Activated T-cell treated with anti-CD3 and anti-CD28 coated beads, Interleukin-2, amount 50 U/mL, for 24 hours (primary cell): ENCODE data around the gene RNF151.
"Not testable (repeated sequence)": the region's sequence is repeated elsewhere in the genome, so short reads cannot be mapped to it uniquely, and the experiment has no call there.

Experiments used
- DNase-seq: peaks from one replicate; pipeline ENCODE4 v3.0.0-alpha.2; 2020
- H3K27ac Mint-ChIP-seq: 2 replicates; pipeline ENCODE4 v1.8.0; 2020; ENCODE audit warnings: mild to moderate bottlenecking, mixed read lengths
- H3K27me3 Mint-ChIP-seq: 2 replicates; pipeline ENCODE4 v1.8.0; 2020; ENCODE audit warnings: mixed read lengths
- H3K36me3 Mint-ChIP-seq: 2 replicates; pipeline ENCODE4 v1.8.0; 2020; ENCODE audit warnings: low read depth, mixed read lengths
- H3K4me1 Mint-ChIP-seq: 2 replicates; pipeline ENCODE4 v1.8.0; 2020; ENCODE audit warnings: low read depth, mixed read lengths
- H3K4me3 Mint-ChIP-seq: 2 replicates; pipeline ENCODE4 v1.8.0; 2020; ENCODE audit warnings: mild to moderate bottlenecking, moderate library complexity, mixed read lengths
- H3K9me3 Mint-ChIP-seq: 2 replicates; pipeline ENCODE4 v1.8.0; 2020; ENCODE audit warnings: mixed read lengths

Gene RNF151

DNA sequence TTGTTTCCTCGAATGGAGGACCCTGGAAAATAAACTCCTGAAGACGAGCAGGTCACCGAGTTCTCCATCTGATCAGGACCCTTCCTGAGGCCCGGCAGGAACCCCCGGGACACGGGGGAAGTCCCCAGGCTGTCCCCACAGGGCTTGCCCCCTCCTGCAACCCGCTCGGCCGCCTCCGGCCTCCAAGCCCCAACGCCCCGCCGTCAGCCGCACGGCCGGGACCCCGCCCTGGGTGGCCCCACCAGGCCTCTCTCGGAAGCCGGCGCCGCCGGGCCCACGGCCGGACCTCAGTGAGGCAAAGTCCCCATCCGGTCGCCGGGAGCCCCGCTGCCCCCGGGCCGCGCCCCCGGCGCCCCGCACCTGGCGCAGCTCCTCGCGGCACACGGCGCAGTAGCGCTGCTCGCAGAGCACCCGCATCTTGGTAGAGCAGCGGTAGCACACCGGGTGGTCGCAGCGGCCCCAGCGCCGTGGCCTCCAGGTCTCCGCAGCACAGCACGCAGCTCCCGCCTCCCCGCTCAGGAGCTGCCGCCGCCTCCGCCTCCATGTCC lies 42.6 kb downstream of the RNF151 start:
- no peaks in the 10 kb centered on the region for H3K9me3 Mint-ChIP-seq
- H3K36me3 Mint-ChIP-seq = peaks cover 54% of the 10 kb centered on the region
- H3K27me3 Mint-ChIP-seq = no peaks in the 10 kb centered on the region
- DNase-seq = peak; percentile 60
- H3K4me3 Mint-ChIP-seq = peak overlapping the region; percentile 90
- H3K27ac Mint-ChIP-seq = peak overlapping the region; percentile 93
- H3K4me1 Mint-ChIP-seq = peaks cover 50% of the 10 kb centered on the region

DNA sequence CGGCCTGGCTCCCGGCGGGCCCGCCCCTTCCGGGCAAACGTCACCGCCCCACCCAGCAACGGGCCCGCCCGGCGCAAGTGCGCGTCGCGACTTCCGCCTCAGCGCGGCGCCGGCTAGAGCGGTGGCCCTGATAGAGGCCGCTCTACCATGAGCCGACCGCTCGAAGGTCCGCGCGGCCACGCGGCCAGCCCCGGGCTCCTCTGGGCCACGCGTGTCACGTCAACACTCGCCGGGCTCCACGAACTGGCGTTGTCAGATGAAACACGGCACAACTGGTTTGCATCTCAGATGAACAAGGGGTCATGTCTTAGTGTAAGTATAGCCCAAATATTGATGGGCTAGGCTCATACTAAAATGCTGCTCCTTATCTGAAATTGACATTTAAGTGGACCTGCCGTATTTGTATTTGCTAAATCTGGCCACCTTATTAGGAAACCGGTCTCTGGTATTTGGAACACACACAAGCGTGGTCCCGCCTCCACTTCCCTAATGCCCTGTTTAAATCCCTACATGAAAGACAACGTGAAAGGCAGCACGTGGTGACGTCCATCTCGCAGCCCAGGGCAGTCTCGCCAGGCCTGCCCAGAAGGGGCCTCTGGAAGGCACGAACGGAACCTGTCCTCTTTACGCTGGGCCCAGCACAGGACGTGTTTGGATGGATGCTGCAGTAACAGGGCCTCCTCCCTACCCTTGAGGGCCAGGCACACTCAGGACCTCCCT lies 43.3 kb downstream of the RNF151 start, which contains the start of gene ZNF598:
TSS of gene ZNF598 (minus strand) at position 31 of the 720 bp plus-strand sequence.
- Mint-ChIP-seq H3K36me3 (peaks cover 48% of the 10 kb centered on the region), H3K27me3 (no peaks in the 10 kb centered on the region), H3K27ac (peak within 1 kb of the TSS; percentile 94), H3K9me3 (no peaks in the 10 kb centered on the region), H3K4me1 (peaks cover 44% of the 10 kb centered on the region), H3K4me3 (peak within 1 kb of the TSS; percentile 91)
- peak; percentile 87 for DNase-seq

GRCh38 chr16:2011726-2012125 lies 45.1 kb downstream of the RNF151 start:
- Mint-ChIP-seq H3K4me1 (peaks cover 28% of the 10 kb centered on the region), H3K36me3 (peaks cover 31% of the 10 kb centered on the region), H3K4me3 (peak overlapping the region; percentile 35)
- H3K27ac Mint-ChIP-seq, H3K9me3 Mint-ChIP-seq, DNase-seq, H3K27me3 Mint-ChIP-seq: not testable (repeated sequence)

- Mint-ChIP-seq H3K36me3 (peaks cover 13% of the 10 kb centered on the region), H3K9me3 (no peaks in the 10 kb centered on the region), H3K27ac (no peak overlapping the region), H3K4me1 (peaks cover 10% of the 10 kb centered on the region), H3K27me3 (peaks cover 2% of the 10 kb centered on the region), H3K4me3 (no peak overlapping the region)
- DNase-seq = no peak
Measured at GRCh38 chr16:2013527-2013926, 46.9 kb downstream of the RNF151 start.

- Mint-ChIP-seq H3K4me3 (no peak overlapping the region), H3K27me3 (peaks cover 16% of the 10 kb centered on the region), H3K9me3 (no peaks in the 10 kb centered on the region), H3K27ac (no peak overlapping the region), H3K4me1 (peaks cover 4% of the 10 kb centered on the region), H3K36me3 (peaks cover 2% of the 10 kb centered on the region)
- DNase-seq = no peak
Measured at GRCh38 chr16:2015117-2015946, 48.7 kb downstream of the RNF151 start.

GRCh38 chr16:2015947-2016208 lies 49.2 kb downstream of the RNF151 start:
- Mint-ChIP-seq H3K27ac (no peak overlapping the region), H3K4me1 (peaks cover 6% of the 10 kb centered on the region), H3K9me3 (no peaks in the 10 kb centered on the region), H3K27me3 (peaks cover 21% of the 10 kb centered on the region), H3K36me3 (no peaks in the 10 kb centered on the region), H3K4me3 (no peak overlapping the region)
- no peak for DNase-seq

DNA sequence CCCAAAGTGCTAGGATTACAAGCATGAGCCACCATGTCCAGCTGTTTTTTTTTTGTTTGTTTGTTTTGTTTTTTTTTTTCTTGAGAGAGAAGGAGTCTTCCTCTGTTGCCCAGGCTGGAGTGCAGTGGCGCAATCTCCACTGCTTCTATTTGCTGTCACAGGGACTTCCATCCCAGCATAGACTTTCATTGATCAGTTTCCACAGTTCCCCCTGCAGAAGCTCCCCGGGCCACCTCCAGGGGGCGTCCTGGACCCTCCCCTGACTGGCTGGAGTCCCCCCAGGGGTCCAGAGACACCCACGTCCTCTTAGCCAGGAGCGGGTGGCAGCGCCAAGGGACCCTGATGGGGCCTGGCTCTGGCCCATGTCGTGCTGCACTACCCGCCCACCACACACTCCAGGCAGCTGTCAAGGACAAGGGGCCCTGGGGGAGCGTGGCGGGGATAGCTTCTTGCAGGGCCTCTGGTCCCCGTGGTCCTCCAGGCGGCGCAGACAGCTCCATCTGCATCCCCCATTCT lies 49.8 kb downstream of the RNF151 start:
- peaks cover 5% of the 10 kb centered on the region for H3K4me1 Mint-ChIP-seq
- no peak overlapping the region for H3K27ac Mint-ChIP-seq
- H3K27me3 Mint-ChIP-seq = peaks cover 26% of the 10 kb centered on the region
- DNase-seq = no peak
- H3K4me3 Mint-ChIP-seq = no peak overlapping the region
- no peaks in the 10 kb centered on the region for H3K9me3 Mint-ChIP-seq
- no peaks in the 10 kb centered on the region for H3K36me3 Mint-ChIP-seq
